Activated B cell treated with CpG ODN at 0.5 μM for 24 hours (primary cell): ENCODE data around the gene ANKFY1. TPM values are rescaled to one million over a fixed set of nuclear protein-coding genes. Genes with fewer than 3 reads are reported as not detected.
A peak's percentile ranks its signal among the peaks of the same experiment; 100 is the strongest.

Experiments used
- ATAC-seq: fragments of 200-7000 bp; cut with Tn5 transposase; one replicate; pipeline ENCODE4 v1.10.0; 2021; ENCODE audit warnings: low read depth, mild to moderate bottlenecking, moderate library complexity
- CTCF ChIA-PET: fragments of 350-600 bp; sonication (Branson Sonifier 250); formaldehyde crosslinking; loops from one replicate; lab custom pipeline; 2021; ENCODE audit warnings: antibody characterized with exemption; lab: Charles Lee
- POLR2A ChIA-PET: fragments of 350-600 bp; sonication (Branson Sonifier 250); formaldehyde crosslinking; loops from one replicate; lab custom pipeline; 2021; ENCODE audit warnings: antibody characterized with exemption; lab: Charles Lee
- DNase-seq: peaks from one replicate; pipeline ENCODE4 v3.0.0; 2022
- H3K27ac Mint-ChIP-seq: one replicate; pipeline ENCODE4 v1.8.0; 2020; ENCODE audit warnings: mixed read lengths
- H3K27me3 Mint-ChIP-seq: one replicate; pipeline ENCODE4 v1.8.0; 2021; ENCODE audit warnings: mixed read lengths
- H3K36me3 Mint-ChIP-seq: one replicate; pipeline ENCODE4 v1.8.0; 2021; ENCODE audit warnings: low read depth, mixed read lengths
- H3K4me1 Mint-ChIP-seq: one replicate; pipeline ENCODE4 v1.8.0; 2021; ENCODE audit warnings: mixed read lengths
- H3K4me3 Mint-ChIP-seq: one replicate; pipeline ENCODE4 v1.8.0; 2020; ENCODE audit warnings: mild to moderate bottlenecking, mixed read lengths
- H3K9me3 Mint-ChIP-seq: one replicate; pipeline ENCODE4 v1.8.0; 2020; ENCODE audit warnings: mixed read lengths
- CTCF ChIP-seq: fragments of 200-600 bp; IDR thresholded peaks from one replicate; pipeline ENCODE4 v1.8.0; 2022; ENCODE audit warnings: antibody characterized with exemption, mild to moderate bottlenecking
- intact Hi-C: fragments of 100-400 bp; cut with micrococcal nuclease; formaldehyde crosslinking; loops from one replicate; pipeline ENCODE4 v1.15.1; 2024
- total RNA-seq: library from RNA; stranded (reverse); gene quantifications from 2 replicates; pipeline ENCODE4 v1.2.3, GENCODE V29; 2022

The ANKFY1 gene
- total RNA-seq, 1 donor from 2014 or later, result 50.2 TPM

- ChIA-PET POLR2A (no interaction called here), CTCF (interaction anchor here (0.6 kb wide), 1 partner anchor 14 kb away, joined by 3 read pairs; no protein-coding TSS in a partner anchor)
- no peak for ATAC-seq
- H3K9me3 Mint-ChIP-seq, result no peaks in the 10 kb centered on the region
- no peak overlapping the region for H3K4me3 Mint-ChIP-seq
- H3K27me3 Mint-ChIP-seq, result no peaks in the 10 kb centered on the region
- TF ChIP-seq CTCF, result no peak
- peaks cover 33% of the 10 kb centered on the region for H3K36me3 Mint-ChIP-seq
- intact Hi-C loops, result no loop called here
- no peak overlapping the region for H3K27ac Mint-ChIP-seq
- peaks cover 8% of the 10 kb centered on the region for H3K4me1 Mint-ChIP-seq
- no peak for DNase-seq
Measured at GRCh38 chr17:4220655-4221054, 43.1 kb downstream of the ANKFY1 start.

GRCh38 chr17:4219241-4219640, 44.5 kb downstream of the ANKFY1 start:
- no peak for ATAC-seq
- intact Hi-C loops, result loop anchor here (5.0 to 10.0 kb wide), 2 partner anchors 43 to 406 kb away; partner anchors contain the start of gene ANKFY1
- no peak overlapping the region for H3K27ac Mint-ChIP-seq
- H3K4me1 Mint-ChIP-seq, result peaks cover 13% of the 10 kb centered on the region
- H3K36me3 Mint-ChIP-seq, result peaks cover 32% of the 10 kb centered on the region
- no peak for DNase-seq
- no peaks in the 10 kb centered on the region for H3K27me3 Mint-ChIP-seq
- no peak overlapping the region for H3K4me3 Mint-ChIP-seq
- POLR2A ChIA-PET, result interaction anchor here (0.8 kb wide), 1 partner anchor 26 kb away, joined by 4 read pairs; no protein-coding TSS in a partner anchor
- no peaks in the 10 kb centered on the region for H3K9me3 Mint-ChIP-seq
- CTCF ChIA-PET, result interaction anchor here (1.1 kb wide), 1 partner anchor 193 kb away, joined by 3 read pairs; no protein-coding TSS in a partner anchor
- no peak for TF ChIP-seq CTCF

- intact Hi-C loops, result loop anchor here (1.0 to 10.0 kb wide), 4 partner anchors 46 to 409 kb away; partner anchors contain the start of gene ANKFY1
- Mint-ChIP-seq H3K4me3 (no peak overlapping the region), H3K36me3 (peaks cover 26% of the 10 kb centered on the region), H3K4me1 (peaks cover 13% of the 10 kb centered on the region), H3K27me3 (no peaks in the 10 kb centered on the region), H3K9me3 (no peaks in the 10 kb centered on the region), H3K27ac (peak overlapping the region; percentile 19)
- ChIA-PET CTCF (interaction anchor here (0.8 to 4.4 kb wide), 17 partner anchors 8 to 202 kb away, joined by 3 to 64 read pairs (median 6); no protein-coding TSS in a partner anchor), POLR2A (interaction anchor here (0.6 kb wide), 1 partner anchor 16 kb away, joined by 3 read pairs; no protein-coding TSS in a partner anchor)
- ATAC-seq, result peak; percentile 75
- DNase-seq, result no peak
- TF ChIP-seq CTCF, result no peak
Measured at GRCh38 chr17:4215882-4216570, 47.8 kb downstream of the ANKFY1 start.

- no peak for TF ChIP-seq CTCF
- CTCF ChIA-PET, result interaction anchor here (1.2 to 4.4 kb wide), 2 partner anchors 14 to 198 kb away, joined by 3 to 64 read pairs; no protein-coding TSS in a partner anchor
- H3K27me3 Mint-ChIP-seq, result no peaks in the 10 kb centered on the region
- POLR2A ChIA-PET, result no interaction called here
- intact Hi-C loops, result loop anchor here (10.0 kb wide), 1 partner anchor 411 kb away; no protein-coding TSS in a partner anchor
- H3K36me3 Mint-ChIP-seq, result peaks cover 35% of the 10 kb centered on the region
- H3K4me3 Mint-ChIP-seq, result no peak overlapping the region
- no peak for ATAC-seq
- no peak for DNase-seq
- H3K9me3 Mint-ChIP-seq, result no peaks in the 10 kb centered on the region
- peaks cover 13% of the 10 kb centered on the region for H3K4me1 Mint-ChIP-seq
- no peak overlapping the region for H3K27ac Mint-ChIP-seq
Measured at GRCh38 chr17:4214157-4214556, 49.6 kb downstream of the ANKFY1 start.

- peaks cover 62% of the 10 kb centered on the region for H3K36me3 Mint-ChIP-seq
- no peak for DNase-seq
- no peaks in the 10 kb centered on the region for H3K27me3 Mint-ChIP-seq
- POLR2A ChIA-PET, result no interaction called here
- ATAC-seq, result no peak
- CTCF ChIA-PET, result interaction anchor here (1.5 to 2.0 kb wide), 2 partner anchors 10 to 40 kb away, joined by 3 to 5 read pairs; no protein-coding TSS in a partner anchor
- TF ChIP-seq CTCF, result no peak
- no peaks in the 10 kb centered on the region for H3K9me3 Mint-ChIP-seq
- intact Hi-C loops, result loop anchor here (10.0 kb wide), 1 partner anchor 415 kb away; no protein-coding TSS in a partner anchor
- peaks cover 5% of the 10 kb centered on the region for H3K4me1 Mint-ChIP-seq
- H3K27ac Mint-ChIP-seq, result no peak overlapping the region
- no peak overlapping the region for H3K4me3 Mint-ChIP-seq
Measured at GRCh38 chr17:4209611-4210010, 54.2 kb downstream of the ANKFY1 start.
